Adipocyte (in vitro differentiated cells): ENCODE results near the gene KLHDC8A.

Experiments used
- DNase-seq: peaks from one replicate; pipeline ENCODE4 v3.0.0-alpha.2; 2015; ENCODE audit warnings: low read depth
- H3K27me3 ChIP-seq: replicated peaks from 2 replicates; pipeline ENCODE4 v1.7.0; 2013; ENCODE audit warnings: mild to moderate bottlenecking, low read length, moderate library complexity; ENCODE audit not compliant: control insufficient read depth, insufficient read depth
- H3K36me3 ChIP-seq: 2 replicates; pipeline ENCODE4 v1.7.0; 2013; ENCODE audit warnings: low read length, mild to moderate bottlenecking, moderate library complexity; ENCODE audit not compliant: control insufficient read depth, insufficient read depth, severe bottlenecking
- H3K4me1 ChIP-seq: 2 replicates; pipeline ENCODE4 v1.7.0; 2013; ENCODE audit warnings: mild to moderate bottlenecking, low read length, moderate library complexity; ENCODE audit not compliant: control insufficient read depth, insufficient read depth
- H3K4me3 ChIP-seq: 2 replicates; pipeline ENCODE4 v1.7.0; 2013; ENCODE audit warnings: mild to moderate bottlenecking, low read length, moderate library complexity
- H3K9ac ChIP-seq: 2 replicates; pipeline ENCODE4 v1.7.0; 2013; ENCODE audit warnings: mild to moderate bottlenecking, low read length, moderate library complexity
- H3K9me3 ChIP-seq: 2 replicates; pipeline ENCODE4 v1.7.0; 2013; ENCODE audit warnings: mild to moderate bottlenecking, low read length, moderate library complexity; ENCODE audit not compliant: control insufficient read depth

Gene KLHDC8A

GRCh38 chr1:205287767-205288559 lies 68.8 kb downstream of the KLHDC8A start:
- no peaks in the 10 kb centered on the region for H3K27me3 ChIP-seq
- no peak overlapping the region for H3K4me3 ChIP-seq
- H3K9me3 ChIP-seq: no peaks in the 10 kb centered on the region
- no peaks in the 10 kb centered on the region for H3K36me3 ChIP-seq
- DNase-seq: no peak
- H3K9ac ChIP-seq: no peak overlapping the region
- H3K4me1 ChIP-seq: peaks cover 25% of the 10 kb centered on the region

- DNase-seq: no peak
- H3K36me3 ChIP-seq: no peaks in the 10 kb centered on the region
- H3K27me3 ChIP-seq: no peaks in the 10 kb centered on the region
- no peak overlapping the region for H3K9ac ChIP-seq
- H3K4me1 ChIP-seq: peaks cover 20% of the 10 kb centered on the region
- no peaks in the 10 kb centered on the region for H3K9me3 ChIP-seq
- no peak overlapping the region for H3K4me3 ChIP-seq
Observed at GRCh38 chr1:205287076-205287475, 69.6 kb downstream of the KLHDC8A start.

- H3K27me3 ChIP-seq: no peaks in the 10 kb centered on the region
- H3K9me3 ChIP-seq: no peaks in the 10 kb centered on the region
- no peaks in the 10 kb centered on the region for H3K36me3 ChIP-seq
- DNase-seq: no peak
- H3K4me3 ChIP-seq: no peak overlapping the region
- peaks cover 20% of the 10 kb centered on the region for H3K4me1 ChIP-seq
- no peak overlapping the region for H3K9ac ChIP-seq
Observed at GRCh38 chr1:205286335-205286950, 70.3 kb downstream of the KLHDC8A start.
